ENCODE data around the gene LEMD1. TPM values are rescaled to one million over a fixed set of nuclear protein-coding genes. Genes with fewer than 3 reads are reported as not detected.

The LEMD1 gene
- total and polyA plus RNA-seq, 2 experiments from 2014 or later, result not detected

DNA sequence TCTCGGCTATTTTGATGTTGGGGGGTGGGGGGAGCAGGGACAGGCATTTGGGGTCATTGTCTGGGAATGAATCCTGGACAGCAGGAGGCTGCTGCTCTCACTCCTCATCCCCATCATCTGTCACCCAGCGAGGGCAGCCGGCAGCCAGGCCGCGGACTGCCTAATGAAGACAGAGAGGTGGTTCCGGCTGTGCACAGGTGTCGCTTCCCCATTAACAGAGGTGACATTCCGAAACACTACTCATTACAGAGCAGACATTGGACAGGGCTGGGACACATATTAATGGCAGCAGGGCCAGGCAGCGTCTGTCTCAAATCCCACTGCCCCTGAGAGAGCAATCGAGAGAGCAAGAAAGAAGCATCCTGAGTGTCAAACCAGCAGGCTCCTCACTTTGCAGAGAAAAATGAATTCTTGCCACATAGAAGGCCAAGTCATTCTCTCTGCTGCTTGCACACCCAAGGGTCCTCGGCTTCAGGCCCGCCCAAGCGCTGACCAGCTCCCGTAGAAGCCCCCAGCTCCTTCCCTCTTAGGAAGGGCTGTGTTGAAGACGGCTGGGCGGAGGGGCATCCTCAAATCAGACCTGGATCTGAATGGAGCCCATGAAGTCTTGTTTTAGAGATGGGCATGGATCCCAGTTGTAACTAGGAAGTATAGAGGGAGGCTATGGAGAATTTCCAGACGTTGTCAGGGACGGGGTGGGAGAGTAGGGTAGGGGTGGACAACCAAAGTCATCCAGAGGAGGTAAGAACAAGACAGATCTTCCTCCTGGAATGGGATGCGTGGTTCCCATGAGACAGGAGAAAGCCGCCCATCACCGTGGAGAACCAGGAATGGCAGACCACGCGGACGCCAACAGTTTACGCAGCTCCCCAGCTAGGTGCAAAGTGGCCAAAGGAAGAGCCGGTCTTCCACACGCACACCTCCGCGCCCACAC lies 8.2 kb upstream of the LEMD1 start:
- Histone ChIP-seq H2AFZ (peak overlapping the region; percentile 92), H3F3A (ENCODE audit: insufficient read depth) (no peaks in the 10 kb centered on the region), H3K9me3 (ENCODE audit: low read depth) (no peaks in the 10 kb centered on the region), H3K36me3 (ENCODE audit: low read depth) (no peaks in the 10 kb centered on the region), H3K4me3 (peak overlapping the region; percentile 81), H3K79me2 (ENCODE audit: insufficient read depth) (no peaks in the 10 kb centered on the region), H4K20me1 (ENCODE audit: insufficient read depth) (no peaks in the 10 kb centered on the region), H3K4me2 (ENCODE audit: unreplicated experiment) (peak overlapping the region; percentile 92), H3K27ac (no peak overlapping the region), H3K27me3 (replicated peaks; ENCODE audit: insufficient read depth) (peaks cover 40% of the 10 kb centered on the region), H3K4me1 (ENCODE audit: insufficient read depth) (no peaks in the 10 kb centered on the region), H3K9ac (peak overlapping the region; percentile 24), H3K9me2 (ENCODE audit: insufficient read depth) (no peaks in the 10 kb centered on the region)
- DNase-seq, result no peak
- in situ Hi-C loops (cut with MboI), result no loop called here
- TF ChIP-seq EZH2 (IDR thresholded peaks at IDR 0.05; ENCODE audit: insufficient read depth, poor library complexity, severe bottlenecking) (no peak), EZH2phosphoT487 (IDR thresholded peaks at IDR 0.05; ENCODE audit: insufficient read depth, low read depth) (no peak)
- 37 to 40% methylated on average over 26 to 29 of the region's 29 CpGs for WGBS, 2 experiments (ENCODE audit: low coverage in 1 of 2, low lambda C conversion rate in 2 of 2, missing lambda C conversion rate in 2 of 2)

DNA sequence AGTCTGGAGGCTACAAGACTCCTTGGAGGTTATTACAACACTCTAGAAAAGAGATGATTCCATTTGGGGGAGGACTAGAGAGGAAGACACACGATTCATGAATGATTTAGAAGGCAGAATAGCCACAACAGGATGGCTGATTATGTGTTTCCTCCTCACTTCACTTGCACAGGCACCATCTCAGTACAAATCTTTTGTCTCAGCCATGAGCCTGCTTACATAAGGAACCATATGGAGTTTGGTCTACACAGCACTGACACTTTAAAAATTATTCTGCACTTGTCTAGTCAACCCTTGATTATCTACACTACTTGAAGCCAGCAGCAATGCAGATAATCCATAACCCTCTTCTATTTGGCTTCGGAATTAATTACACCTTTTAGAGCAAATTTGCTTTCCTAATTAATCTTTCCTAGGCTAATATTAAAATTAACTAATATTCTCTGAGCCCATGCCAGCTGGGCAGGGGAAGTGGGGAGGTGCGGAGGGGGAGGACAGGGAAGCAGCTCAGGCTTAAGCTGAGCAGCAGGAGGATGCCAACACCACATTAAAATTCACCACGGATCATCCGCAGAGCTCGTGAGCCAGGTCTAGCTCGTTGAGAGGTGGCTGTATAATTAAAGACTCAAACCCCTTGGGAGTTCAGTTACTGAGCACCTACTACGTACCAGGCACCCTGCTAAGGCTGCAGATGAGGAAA lies 3.2 kb upstream of the LEMD1 start:
- no peaks in the 10 kb centered on the region for H3F3A ChIP-seq (ENCODE audit: insufficient read depth)
- H3K4me2 ChIP-seq (ENCODE audit: unreplicated experiment), result no peak overlapping the region
- no peaks in the 10 kb centered on the region for H3K9me3 ChIP-seq (ENCODE audit: low read depth)
- no peak for DNase-seq
- H3K9ac ChIP-seq, result no peak overlapping the region
- H3K79me2 ChIP-seq (ENCODE audit: insufficient read depth), result no peaks in the 10 kb centered on the region
- H3K4me3 ChIP-seq, result no peak overlapping the region
- H3K27ac ChIP-seq, result no peak overlapping the region
- in situ Hi-C loops (cut with MboI), result no loop called here
- peaks cover 62% of the 10 kb centered on the region for H3K27me3 ChIP-seq (replicated peaks; ENCODE audit: insufficient read depth)
- H3K9me2 ChIP-seq (ENCODE audit: insufficient read depth), result no peaks in the 10 kb centered on the region
- no peak overlapping the region for H2AFZ ChIP-seq
- 24 to 32% methylated on average over 8 of the region's 8 CpGs for WGBS, 2 experiments (ENCODE audit: low coverage in 1 of 2, low lambda C conversion rate in 2 of 2, missing lambda C conversion rate in 2 of 2)
- no peaks in the 10 kb centered on the region for H3K4me1 ChIP-seq (ENCODE audit: insufficient read depth)
- no peaks in the 10 kb centered on the region for H3K36me3 ChIP-seq (ENCODE audit: low read depth)
- TF ChIP-seq EZH2 (IDR thresholded peaks at IDR 0.05; ENCODE audit: insufficient read depth, poor library complexity, severe bottlenecking) (no peak), EZH2phosphoT487 (IDR thresholded peaks at IDR 0.05; ENCODE audit: insufficient read depth, low read depth) (no peak)
- no peaks in the 10 kb centered on the region for H4K20me1 ChIP-seq (ENCODE audit: insufficient read depth)

DNA sequence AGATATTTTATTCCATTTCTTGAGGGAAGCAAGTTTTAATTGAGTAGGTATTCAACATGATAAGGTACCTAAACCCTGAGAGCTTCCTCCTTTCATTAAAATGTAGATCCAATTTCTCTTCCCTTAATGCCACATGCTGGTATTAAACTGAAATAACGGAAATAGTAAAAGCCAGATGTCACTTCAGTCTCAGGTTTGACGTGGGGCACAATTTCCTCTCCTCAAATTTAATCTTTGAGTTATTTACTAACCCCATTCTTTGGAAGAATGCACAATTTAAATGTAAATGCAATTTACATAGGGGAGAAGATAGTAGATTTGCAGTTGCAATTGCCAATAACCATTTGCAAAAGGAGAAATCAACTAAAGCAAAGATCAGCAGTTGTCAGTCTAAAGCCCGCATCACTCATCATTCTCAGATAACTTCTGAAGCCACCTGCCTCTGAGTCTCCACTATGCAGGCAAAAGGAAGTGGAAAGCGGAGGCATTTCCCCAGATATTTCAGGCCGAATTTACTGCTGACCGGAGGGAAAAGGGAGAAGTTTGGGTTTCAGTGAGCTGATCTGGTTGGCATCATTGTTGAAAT lies 2.1 kb upstream of the LEMD1 start:
- in situ Hi-C loops (cut with MboI), result no loop called here
- Histone ChIP-seq H3K9ac (no peak overlapping the region), H3K27ac (no peak overlapping the region), H3K4me2 (ENCODE audit: unreplicated experiment) (no peak overlapping the region), H3K36me3 (ENCODE audit: low read depth) (no peaks in the 10 kb centered on the region), H3K9me2 (ENCODE audit: insufficient read depth) (no peaks in the 10 kb centered on the region), H4K20me1 (ENCODE audit: insufficient read depth) (no peaks in the 10 kb centered on the region), H3K4me3 (no peak overlapping the region), H3K9me3 (ENCODE audit: low read depth) (no peaks in the 10 kb centered on the region), H3F3A (ENCODE audit: insufficient read depth) (no peaks in the 10 kb centered on the region), H3K27me3 (replicated peaks; ENCODE audit: insufficient read depth) (peaks cover 73% of the 10 kb centered on the region), H2AFZ (no peak overlapping the region), H3K4me1 (ENCODE audit: insufficient read depth) (no peaks in the 10 kb centered on the region), H3K79me2 (ENCODE audit: insufficient read depth) (no peaks in the 10 kb centered on the region)
- DNase-seq, result no peak
- TF ChIP-seq EZH2phosphoT487 (IDR thresholded peaks at IDR 0.05; ENCODE audit: insufficient read depth, low read depth) (no peak), EZH2 (IDR thresholded peaks at IDR 0.05; ENCODE audit: insufficient read depth, poor library complexity, severe bottlenecking) (peak; percentile 9)
- WGBS, 2 experiments (ENCODE audit: low coverage in 1 of 2, low lambda C conversion rate in 2 of 2, missing lambda C conversion rate in 2 of 2), result 41 to 46% methylated on average over 6 of the region's 6 CpGs

DNA sequence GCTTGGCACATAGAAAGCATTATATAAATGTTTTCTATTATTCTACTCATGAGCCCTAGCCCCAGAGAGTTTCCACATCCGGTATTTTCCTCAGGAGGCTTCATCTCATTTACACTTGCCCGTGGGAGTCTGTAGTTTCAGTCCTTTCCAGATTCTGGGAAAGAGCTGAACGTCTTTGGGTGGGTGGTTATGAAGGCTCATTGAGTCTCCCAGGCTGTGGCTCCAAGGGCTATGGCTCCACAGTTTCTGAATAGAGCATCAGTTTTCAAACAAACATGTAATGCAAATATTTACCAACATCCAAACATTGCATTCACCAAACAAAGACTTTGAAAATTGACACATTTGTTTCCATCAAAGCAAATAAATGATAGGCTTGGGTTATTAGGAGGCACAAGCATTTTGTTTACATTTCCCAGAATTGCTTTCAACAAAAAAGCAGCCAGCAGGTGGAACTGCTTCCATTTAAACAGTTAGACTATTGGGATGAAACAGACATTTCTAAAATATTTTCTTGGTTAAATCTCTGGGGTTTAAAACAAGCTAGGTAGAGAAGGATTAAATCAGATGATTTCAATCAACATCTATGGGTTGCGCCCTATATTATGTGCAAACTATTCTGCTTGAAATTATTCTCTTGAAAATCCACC lies 1.3 kb upstream of the LEMD1 start:
- no peaks in the 10 kb centered on the region for H3K9me3 ChIP-seq (ENCODE audit: low read depth)
- H3K79me2 ChIP-seq (ENCODE audit: insufficient read depth), result no peaks in the 10 kb centered on the region
- 29 to 31% methylated on average over 4 of the region's 4 CpGs for WGBS, 2 experiments (ENCODE audit: low coverage in 1 of 2, low lambda C conversion rate in 2 of 2, missing lambda C conversion rate in 2 of 2)
- TF ChIP-seq EZH2phosphoT487 (IDR thresholded peaks at IDR 0.05; ENCODE audit: insufficient read depth, low read depth) (no peak), EZH2 (IDR thresholded peaks at IDR 0.05; ENCODE audit: insufficient read depth, poor library complexity, severe bottlenecking) (no peak)
- no peak overlapping the region for H3K4me3 ChIP-seq
- H2AFZ ChIP-seq, result no peak overlapping the region
- no peak overlapping the region for H3K4me2 ChIP-seq (ENCODE audit: unreplicated experiment)
- DNase-seq, result no peak
- H3K9ac ChIP-seq, result no peak overlapping the region
- H3K36me3 ChIP-seq (ENCODE audit: low read depth), result no peaks in the 10 kb centered on the region
- no peaks in the 10 kb centered on the region for H3K4me1 ChIP-seq (ENCODE audit: insufficient read depth)
- H4K20me1 ChIP-seq (ENCODE audit: insufficient read depth), result no peaks in the 10 kb centered on the region
- in situ Hi-C loops (cut with MboI), result no loop called here
- no peaks in the 10 kb centered on the region for H3K9me2 ChIP-seq (ENCODE audit: insufficient read depth)
- H3K27me3 ChIP-seq (replicated peaks; ENCODE audit: insufficient read depth), result peaks cover 78% of the 10 kb centered on the region
- H3K27ac ChIP-seq, result no peak overlapping the region
- H3F3A ChIP-seq (ENCODE audit: insufficient read depth), result no peaks in the 10 kb centered on the region
